MG63 (cell line): ENCODE data around the gene ELAVL4. TPM values are rescaled to one million over a fixed set of nuclear protein-coding genes. Genes with fewer than 3 reads are reported as not detected.
A peak's percentile ranks its signal among the peaks of the same experiment; 100 is the strongest.

ENCODE experiments used
- DNase-seq: peaks from one replicate; pipeline ENCODE4 v3.0.0-alpha.2; 2020
- H3K27me3 ChIP-seq: fragments of 250-450 bp; sonication (Bioruptor Pico); 2 replicates; pipeline ENCODE4 v1.5.1; 2020; ENCODE audit warnings: mild to moderate bottlenecking, moderate library complexity
- H3K36me3 ChIP-seq: fragments of 250-450 bp; sonication (Bioruptor Pico); 2 replicates; pipeline ENCODE4 v1.5.1; 2020; ENCODE audit warnings: mild to moderate bottlenecking, moderate library complexity
- H3K4me3 ChIP-seq: fragments of 250-450 bp; sonication (Bioruptor Pico); 2 replicates; pipeline ENCODE4 v1.5.1; 2020; ENCODE audit warnings: mild to moderate bottlenecking, moderate library complexity
- H3K9me3 ChIP-seq: fragments of 250-450 bp; sonication (Bioruptor Pico); 2 replicates; pipeline ENCODE4 v1.5.1; 2020; ENCODE audit warnings: mild to moderate bottlenecking, moderate library complexity
- total RNA-seq: library from RNA; depleted of rRNA; stranded (reverse); fragments of >200 nt; shearing (Covaris generic); gene quantifications from 2 replicates; pipeline ENCODE4 v1.2.3, GENCODE V29; 2014; ENCODE audit warnings: low replicate concordance; rRNA removed

ELAVL4 gene
- total RNA-seq, result not detected in 2 replicates

- no peaks in the 10 kb centered on the region for H3K36me3 ChIP-seq
- no peak for DNase-seq
- H3K27me3 ChIP-seq, result peaks cover 6% of the 10 kb centered on the region; the same call in 1 of the 2 replicates
- no peak within 1 kb of the TSS for H3K4me3 ChIP-seq
- H3K9me3 ChIP-seq, result no peaks in the 10 kb centered on the region
Measured at GRCh38 chr1:50108497-50109059, at the start of gene ELAVL4. Gene ELAVL4, plus strand, starts transcription at chr1:50108920. Its CDS starts 270 bp downstream, at chr1:50109190.

GRCh38 chr1:50060279-50060678 lies 48.4 kb upstream of the ELAVL4 start:
- H3K36me3 ChIP-seq, result no peaks in the 10 kb centered on the region
- peak; percentile 5 for DNase-seq
- no peaks in the 10 kb centered on the region for H3K27me3 ChIP-seq
- no peak overlapping the region for H3K4me3 ChIP-seq
- no peaks in the 10 kb centered on the region for H3K9me3 ChIP-seq

- no peak for DNase-seq
Measured at GRCh38 chr1:50066806-50067205, 41.9 kb upstream of the ELAVL4 start.

GRCh38 chr1:50074931-50075330 lies 33.8 kb upstream of the ELAVL4 start:
- no peak for DNase-seq
- no peaks in the 10 kb centered on the region for H3K27me3 ChIP-seq
- no peak overlapping the region for H3K4me3 ChIP-seq
- H3K36me3 ChIP-seq, result no peaks in the 10 kb centered on the region
- no peaks in the 10 kb centered on the region for H3K9me3 ChIP-seq

More at GRCh38 chr1:50066806-50067205, 41.9 kb upstream of the ELAVL4 start:
- Histone ChIP-seq H3K36me3 (no peaks in the 10 kb centered on the region), H3K4me3 (no peak overlapping the region), H3K27me3 (no peaks in the 10 kb centered on the region), H3K9me3 (no peaks in the 10 kb centered on the region)

GRCh38 chr1:50077273-50077672 lies 31.4 kb upstream of the ELAVL4 start:
- H3K27me3 ChIP-seq, result no peaks in the 10 kb centered on the region
- DNase-seq, result no peak
- H3K36me3 ChIP-seq, result no peaks in the 10 kb centered on the region
- no peak overlapping the region for H3K4me3 ChIP-seq
- no peaks in the 10 kb centered on the region for H3K9me3 ChIP-seq

- DNase-seq, result no peak
- no peaks in the 10 kb centered on the region for H3K9me3 ChIP-seq
- no peak overlapping the region for H3K4me3 ChIP-seq
- H3K36me3 ChIP-seq, result no peaks in the 10 kb centered on the region
- no peaks in the 10 kb centered on the region for H3K27me3 ChIP-seq
Measured at GRCh38 chr1:50080904-50081586, 27.7 kb upstream of the ELAVL4 start.

- H3K9me3 ChIP-seq, result no peaks in the 10 kb centered on the region
- no peaks in the 10 kb centered on the region for H3K36me3 ChIP-seq
- DNase-seq, result no peak
- H3K4me3 ChIP-seq, result no peak overlapping the region
- H3K27me3 ChIP-seq, result no peaks in the 10 kb centered on the region
Measured at GRCh38 chr1:50084389-50084788, 24.3 kb upstream of the ELAVL4 start.

- Histone ChIP-seq H3K36me3 (no peaks in the 10 kb centered on the region), H3K4me3 (no peak overlapping the region), H3K9me3 (no peaks in the 10 kb centered on the region), H3K27me3 (no peaks in the 10 kb centered on the region)
- DNase-seq, result no peak
Measured at GRCh38 chr1:50091068-50091467, 17.7 kb upstream of the ELAVL4 start.

GRCh38 chr1:50095716-50096115 lies 13.0 kb upstream of the ELAVL4 start:
- no peaks in the 10 kb centered on the region for H3K27me3 ChIP-seq
- no peak overlapping the region for H3K4me3 ChIP-seq
- no peaks in the 10 kb centered on the region for H3K9me3 ChIP-seq
- H3K36me3 ChIP-seq, result no peaks in the 10 kb centered on the region
- DNase-seq, result no peak

GRCh38 chr1:50097021-50097679 lies 11.6 kb upstream of the ELAVL4 start:
- Histone ChIP-seq H3K36me3 (no peaks in the 10 kb centered on the region), H3K9me3 (no peaks in the 10 kb centered on the region), H3K4me3 (no peak overlapping the region), H3K27me3 (no peaks in the 10 kb centered on the region)
- DNase-seq, result no peak

- no peak overlapping the region for H3K4me3 ChIP-seq
- H3K27me3 ChIP-seq, result no peaks in the 10 kb centered on the region
- H3K36me3 ChIP-seq, result no peaks in the 10 kb centered on the region
- no peaks in the 10 kb centered on the region for H3K9me3 ChIP-seq
- DNase-seq, result no peak
Measured at GRCh38 chr1:50097791-50098190, 10.9 kb upstream of the ELAVL4 start.

GRCh38 chr1:50098591-50099021 lies 10.1 kb upstream of the ELAVL4 start:
- Histone ChIP-seq H3K36me3 (no peaks in the 10 kb centered on the region), H3K27me3 (no peaks in the 10 kb centered on the region), H3K9me3 (no peaks in the 10 kb centered on the region), H3K4me3 (no peak overlapping the region)
- no peak for DNase-seq

GRCh38 chr1:50099654-50100053 lies 9.1 kb upstream of the ELAVL4 start:
- no peaks in the 10 kb centered on the region for H3K9me3 ChIP-seq
- H3K27me3 ChIP-seq, result no peaks in the 10 kb centered on the region
- H3K36me3 ChIP-seq, result no peaks in the 10 kb centered on the region
- DNase-seq, result no peak
- H3K4me3 ChIP-seq, result no peak overlapping the region

- Histone ChIP-seq H3K4me3 (no peak overlapping the region), H3K9me3 (no peaks in the 10 kb centered on the region), H3K36me3 (no peaks in the 10 kb centered on the region), H3K27me3 (0 out of 2 replicates have a peak, but pooled peaks cover 2% of the 10 kb centered on the region)
- DNase-seq, result no peak
Measured at GRCh38 chr1:50103615-50104081, 5.1 kb upstream of the ELAVL4 start.

- Histone ChIP-seq H3K27me3 (peaks cover 6% of the 10 kb centered on the region; the same call in 1 of the 2 replicates), H3K4me3 (no peak overlapping the region), H3K36me3 (no peaks in the 10 kb centered on the region), H3K9me3 (no peaks in the 10 kb centered on the region)
- DNase-seq, result no peak
Measured at GRCh38 chr1:50105433-50105832, 3.3 kb upstream of the ELAVL4 start.

GRCh38 chr1:50106095-50106761 lies 2.5 kb upstream of the ELAVL4 start:
- no peaks in the 10 kb centered on the region for H3K36me3 ChIP-seq
- no peaks in the 10 kb centered on the region for H3K9me3 ChIP-seq
- H3K4me3 ChIP-seq, result no peak overlapping the region
- H3K27me3 ChIP-seq, result peaks cover 6% of the 10 kb centered on the region; the same call in 1 of the 2 replicates
- DNase-seq, result no peak

- Histone ChIP-seq H3K36me3 (no peaks in the 10 kb centered on the region), H3K4me3 (no peak overlapping the region), H3K27me3 (peaks cover 6% of the 10 kb centered on the region; the same call in 1 of the 2 replicates), H3K9me3 (no peaks in the 10 kb centered on the region)
- no peak for DNase-seq
Measured at GRCh38 chr1:50109116-50109515, 396 bp downstream of the ELAVL4 start.
